ENCODE measurements around the gene CSK. TPM values are rescaled to one million over a fixed set of nuclear protein-coding genes. Genes with fewer than 3 reads are reported as not detected.

The CSK gene
- polyA plus RNA-seq, 2 of the 4 experiments (the other 2 are of a cell fraction): 17.8 to 63.0 TPM

GRCh38 chr15:74781431-74782258, at the start of gene CSK (continued):
- TF ChIP-seq HEYL (CRISPR knock-in tag; IDR thresholded peaks at IDR 0.05) (no peak), ZSCAN20 (CRISPR knock-in tag; IDR thresholded peaks at IDR 0.05) (no peak), BCL3 (IDR thresholded peaks at IDR 0.05) (peak; percentile 80), JUNB (IDR thresholded peaks at IDR 0.05) (no peak), USF2 (IDR thresholded peaks at IDR 0.05) (no peak), CBX8 (IDR thresholded peaks at IDR 0.05) (no peak), FOSB (CRISPR knock-in tag; IDR thresholded peaks at IDR 0.05) (no peak), ATOH8 (CRISPR knock-in tag; IDR thresholded peaks at IDR 0.05; ENCODE audit: low read depth) (no peak), RAD21 (conservative IDR thresholded peaks at IDR 0.05 in 1 of 2, IDR thresholded peaks at IDR 0.05 in 1 of 2) (no peak), ESRRA (IDR thresholded peaks at IDR 0.05; ENCODE audit: borderline replicate concordance, low read length) (no peak), HMGXB4 (CRISPR knock-in tag; IDR thresholded peaks at IDR 0.05; ENCODE audit: borderline replicate concordance) (no peak), MAX (IDR thresholded peaks at IDR 0.05) (peak; percentile 67; the same call in 1 of the 2 replicates), FOSL2 (IDR thresholded peaks at IDR 0.05) (no peak), FOSL2 (CRISPR knock-in tag; IDR thresholded peaks at IDR 0.05) (no peak), RARB (CRISPR knock-in tag; IDR thresholded peaks at IDR 0.05) (no peak), TP53 (CRISPR knock-in tag; IDR thresholded peaks at IDR 0.05) (no peak), ZFP36 (IDR thresholded peaks at IDR 0.05; ENCODE audit: borderline replicate concordance, partially characterized antibody) (no peak), RNF2 (IDR thresholded peaks at IDR 0.05; ENCODE audit: borderline replicate concordance, low read depth) (no peak), CEBPB (IDR thresholded peaks at IDR 0.05) (no peak), SREBF2 (IDR thresholded peaks at IDR 0.05) (no peak), NR3C1 (IDR thresholded peaks at IDR 0.05) (no peak), CTCF (IDR thresholded peaks at IDR 0.05) (peak; percentile 97)
